GM21737 (cell line): ENCODE results near the gene TMPRSS11B.
"Not testable (repeated sequence)": the region's sequence is repeated elsewhere in the genome, so short reads cannot be mapped to it uniquely, and the experiment has no call there.

Experiments
- ATAC-seq: cut with Tn5 transposase; IDR thresholded peaks from one replicate; pipeline ENCODE4 v1.9.1; 2021; ENCODE audit warnings: mild to moderate bottlenecking, moderate library complexity; ENCODE audit not compliant: unreplicated experiment

The TMPRSS11B gene

DNA sequence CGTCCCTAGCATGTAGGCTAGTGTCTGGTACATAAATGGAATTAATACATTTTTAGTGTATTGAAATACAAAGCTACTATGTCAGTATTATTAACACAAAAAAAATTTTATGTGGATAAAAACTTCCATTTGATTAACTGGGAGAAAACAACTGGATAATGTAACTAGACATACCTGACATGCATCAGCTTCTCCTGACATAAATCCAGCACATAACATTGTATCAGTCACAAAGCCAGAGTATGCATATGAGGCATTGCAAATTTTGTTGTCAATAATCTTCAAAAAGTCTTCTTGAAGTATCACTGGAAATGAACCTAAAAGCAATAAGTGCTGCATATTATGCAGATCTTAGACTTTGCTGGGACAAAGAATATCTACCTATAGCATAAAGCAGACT lies 16.9 kb downstream of the TMPRSS11B start:
- no peak for ATAC-seq

- no peak for ATAC-seq
Observed at GRCh38 chr4:68218044-68218443, 27.4 kb downstream of the TMPRSS11B start.

DNA sequence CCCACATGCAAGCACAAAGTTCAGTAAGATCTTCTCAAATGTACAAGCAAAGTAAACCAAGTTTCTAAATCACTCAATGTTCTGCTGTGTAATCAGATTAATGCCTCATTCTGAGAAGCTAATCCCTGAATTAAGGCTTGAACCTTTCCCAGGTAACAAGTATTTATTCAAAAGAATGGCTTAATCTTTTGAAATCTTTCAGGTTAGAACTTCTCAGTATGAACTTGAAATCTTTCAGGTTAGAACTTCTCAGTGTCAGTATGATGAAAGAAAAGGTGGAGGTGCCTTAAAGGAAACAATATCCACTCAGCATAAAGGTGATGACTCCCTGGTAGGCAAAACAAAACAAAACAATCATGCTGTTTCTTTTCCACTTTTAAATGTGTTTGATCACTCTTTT lies 29.0 kb downstream of the TMPRSS11B start:
- ATAC-seq = no peak

DNA sequence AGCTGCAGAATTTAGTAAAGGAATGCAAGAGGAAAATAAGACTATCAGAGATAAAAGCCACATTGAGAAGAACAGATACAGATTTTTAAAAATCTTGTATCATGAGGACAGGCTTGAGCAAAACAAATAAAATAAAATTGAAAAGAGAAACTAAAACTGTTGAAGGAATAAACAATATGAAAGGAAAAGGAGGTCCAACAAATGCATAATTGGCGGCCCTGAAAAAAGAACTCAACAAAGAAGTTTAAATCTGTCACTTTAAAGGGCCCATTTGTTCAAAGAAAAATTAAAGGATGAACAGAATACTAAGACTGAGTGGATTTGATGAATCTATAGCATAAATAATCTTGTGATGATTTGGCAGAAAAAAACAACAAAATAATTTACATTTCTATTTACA lies 36.5 kb downstream of the TMPRSS11B start:
- ATAC-seq = no peak

DNA sequence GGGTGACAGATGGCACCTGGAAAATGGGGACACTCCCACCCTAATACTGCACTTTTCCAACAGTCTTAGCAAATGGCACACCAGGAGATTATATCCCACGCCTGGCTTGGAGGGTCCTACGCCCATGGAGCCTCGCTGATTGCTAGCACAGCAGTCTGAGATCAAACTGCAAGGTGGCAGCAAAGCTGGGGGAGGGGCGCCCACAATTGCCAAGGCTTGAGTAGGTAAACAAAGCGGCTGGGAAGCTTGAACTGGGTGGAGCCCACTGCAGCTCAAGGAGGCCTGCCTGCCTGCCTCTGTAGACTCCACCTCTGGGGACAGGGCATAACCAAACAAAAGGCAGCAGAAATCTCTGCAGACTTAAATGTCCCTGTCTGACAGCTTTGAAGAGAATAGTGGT lies 51.2 kb downstream of the TMPRSS11B start:
- not testable (repeated sequence) for ATAC-seq

- no peak for ATAC-seq
Observed at GRCh38 chr4:68193194-68193593, 52.3 kb downstream of the TMPRSS11B start.

GRCh38 chr4:68187145-68187544 lies 58.3 kb downstream of the TMPRSS11B start:
- no peak for ATAC-seq

- ATAC-seq = no peak
Observed at GRCh38 chr4:68184923-68185322, 60.6 kb downstream of the TMPRSS11B start.

DNA sequence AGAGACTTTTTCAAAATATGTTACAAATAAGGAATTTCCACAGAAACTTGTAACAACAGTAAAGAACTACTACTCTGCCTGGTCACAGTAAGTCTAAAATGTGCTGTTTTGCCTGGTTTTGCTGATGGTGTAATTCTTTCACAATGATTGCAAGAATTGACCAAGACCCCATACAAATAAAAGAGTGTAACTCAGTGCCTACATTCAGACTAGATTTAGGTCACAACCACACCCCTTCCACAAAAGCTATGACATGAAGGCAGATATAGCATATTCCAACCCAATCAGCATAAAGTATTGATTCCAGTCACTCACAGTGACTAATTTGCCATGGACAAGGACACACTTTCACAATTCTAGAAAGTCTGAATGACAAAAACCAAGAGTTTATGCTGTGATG lies 62.1 kb downstream of the TMPRSS11B start:
- ATAC-seq = no peak

DNA sequence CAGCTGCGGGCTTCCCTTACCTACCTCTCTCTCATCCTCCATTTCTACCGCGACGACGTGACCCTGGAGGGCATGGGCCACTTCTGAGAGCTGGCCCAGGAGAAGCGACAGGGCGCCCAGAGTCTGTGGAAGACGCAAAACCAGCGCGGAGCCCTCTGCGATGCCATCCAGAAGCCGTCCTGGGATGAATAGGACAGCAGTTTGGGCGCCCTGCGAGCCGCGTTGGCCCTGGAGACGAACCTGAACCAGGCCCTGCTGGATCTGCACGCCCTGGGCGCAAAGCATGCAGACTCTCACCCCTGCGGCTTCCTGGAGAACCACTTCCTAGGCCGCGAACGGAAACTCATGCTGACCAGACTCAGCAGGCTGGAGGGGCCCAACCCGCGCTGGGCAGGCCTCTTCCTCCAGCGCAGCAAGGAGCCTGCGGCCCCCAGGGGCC lies 63.1 kb downstream of the TMPRSS11B start:
- no peak for ATAC-seq

DNA sequence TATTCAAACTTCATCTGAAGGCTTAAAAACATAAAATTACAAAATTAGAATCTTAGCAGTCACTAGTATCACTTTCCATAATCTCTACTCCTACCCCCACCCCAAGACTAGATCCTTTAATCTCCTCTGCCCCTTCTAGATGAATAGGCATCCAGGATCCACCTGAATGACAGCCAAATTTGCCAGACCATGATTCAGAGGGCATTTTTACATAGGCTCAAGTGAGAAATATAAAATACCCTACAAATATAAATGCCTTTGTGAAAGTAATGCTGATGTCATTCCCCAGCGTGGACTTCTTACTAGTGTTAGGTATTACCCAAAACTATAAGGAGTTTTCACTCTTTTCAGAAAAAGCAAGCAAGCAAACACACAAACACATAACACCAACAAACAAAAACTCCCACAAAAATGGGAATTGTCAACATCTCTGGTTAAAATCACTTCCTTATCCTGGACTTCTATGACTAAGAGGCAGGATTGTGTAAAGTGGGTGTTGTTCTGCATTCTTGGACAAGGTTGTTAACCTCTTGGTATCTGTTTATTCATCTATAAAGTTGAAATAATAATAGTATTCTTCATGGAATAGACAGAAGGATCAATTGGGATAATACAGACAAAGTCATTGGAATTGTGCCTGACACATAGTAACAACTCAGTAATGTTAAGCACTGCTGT lies 64.5 kb downstream of the TMPRSS11B start:
- ATAC-seq = no peak

GRCh38 chr4:68176904-68177303 lies 68.6 kb downstream of the TMPRSS11B start:
- ATAC-seq = no peak
